ENCODE data around the gene GSN. TPM values are rescaled to one million over a fixed set of nuclear protein-coding genes. Genes with fewer than 3 reads are reported as not detected.

The GSN gene
- total RNA-seq, 4 donors from 2014 or later = 3,140 to 6,734 (median 4,294) TPM

DNA sequence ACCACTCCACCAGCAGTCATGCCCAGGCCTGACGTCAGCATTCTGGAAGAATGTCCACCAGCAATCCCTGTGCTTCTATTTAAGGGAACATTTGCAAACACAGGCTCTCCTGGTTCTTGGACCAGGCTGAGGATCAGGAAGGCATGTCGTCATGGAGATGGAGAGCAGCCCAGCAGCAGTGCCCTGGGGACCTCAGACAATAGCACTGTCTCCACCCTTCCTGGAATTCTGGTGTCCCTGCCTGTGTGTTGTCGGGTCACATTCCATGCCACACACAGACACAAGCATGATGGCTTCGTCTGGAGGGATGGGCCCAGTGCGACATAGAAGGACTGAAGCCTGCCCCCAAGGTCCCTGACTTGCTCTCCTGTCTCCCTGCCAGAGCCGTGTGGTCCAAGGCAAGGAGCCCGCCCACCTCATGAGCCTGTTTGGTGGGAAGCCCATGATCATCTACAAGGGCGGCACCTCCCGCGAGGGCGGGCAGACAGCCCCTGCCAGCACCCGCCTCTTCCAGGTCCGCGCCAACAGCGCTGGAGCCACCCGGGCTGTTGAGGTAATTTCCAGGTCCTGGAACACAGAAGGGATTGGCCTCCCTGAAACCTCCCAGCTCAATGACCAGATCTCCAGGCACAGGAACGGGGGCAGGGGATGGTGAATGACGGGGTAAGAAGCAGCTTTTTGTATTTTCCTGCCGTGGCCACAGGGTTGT, 58.3 kb downstream of the GSN start:
- DNase-seq (ENCODE audit: low spot score) = no peak
- TF ChIP-seq, protein P1, sequence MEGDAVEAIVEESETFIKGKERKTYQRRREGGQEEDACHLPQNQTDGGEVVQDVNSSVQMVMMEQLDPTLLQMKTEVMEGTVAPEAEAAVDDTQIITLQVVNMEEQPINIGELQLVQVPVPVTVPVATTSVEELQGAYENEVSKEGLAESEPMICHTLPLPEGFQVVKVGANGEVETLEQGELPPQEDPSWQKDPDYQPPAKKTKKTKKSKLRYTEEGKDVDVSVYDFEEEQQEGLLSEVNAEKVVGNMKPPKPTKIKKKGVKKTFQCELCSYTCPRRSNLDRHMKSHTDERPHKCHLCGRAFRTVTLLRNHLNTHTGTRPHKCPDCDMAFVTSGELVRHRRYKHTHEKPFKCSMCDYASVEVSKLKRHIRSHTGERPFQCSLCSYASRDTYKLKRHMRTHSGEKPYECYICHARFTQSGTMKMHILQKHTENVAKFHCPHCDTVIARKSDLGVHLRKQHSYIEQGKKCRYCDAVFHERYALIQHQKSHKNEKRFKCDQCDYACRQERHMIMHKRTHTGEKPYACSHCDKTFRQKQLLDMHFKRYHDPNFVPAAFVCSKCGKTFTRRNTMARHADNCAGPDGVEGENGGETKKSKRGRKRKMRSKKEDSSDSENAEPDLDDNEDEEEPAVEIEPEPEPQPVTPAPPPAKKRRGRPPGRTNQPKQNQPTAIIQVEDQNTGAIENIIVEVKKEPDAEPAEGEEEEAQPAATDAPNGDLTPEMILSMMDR (IDR thresholded peaks at IDR 0.05) = no peak
- peak; percentile 68 for ATAC-seq (ENCODE audit: low FRiP score)

DNA sequence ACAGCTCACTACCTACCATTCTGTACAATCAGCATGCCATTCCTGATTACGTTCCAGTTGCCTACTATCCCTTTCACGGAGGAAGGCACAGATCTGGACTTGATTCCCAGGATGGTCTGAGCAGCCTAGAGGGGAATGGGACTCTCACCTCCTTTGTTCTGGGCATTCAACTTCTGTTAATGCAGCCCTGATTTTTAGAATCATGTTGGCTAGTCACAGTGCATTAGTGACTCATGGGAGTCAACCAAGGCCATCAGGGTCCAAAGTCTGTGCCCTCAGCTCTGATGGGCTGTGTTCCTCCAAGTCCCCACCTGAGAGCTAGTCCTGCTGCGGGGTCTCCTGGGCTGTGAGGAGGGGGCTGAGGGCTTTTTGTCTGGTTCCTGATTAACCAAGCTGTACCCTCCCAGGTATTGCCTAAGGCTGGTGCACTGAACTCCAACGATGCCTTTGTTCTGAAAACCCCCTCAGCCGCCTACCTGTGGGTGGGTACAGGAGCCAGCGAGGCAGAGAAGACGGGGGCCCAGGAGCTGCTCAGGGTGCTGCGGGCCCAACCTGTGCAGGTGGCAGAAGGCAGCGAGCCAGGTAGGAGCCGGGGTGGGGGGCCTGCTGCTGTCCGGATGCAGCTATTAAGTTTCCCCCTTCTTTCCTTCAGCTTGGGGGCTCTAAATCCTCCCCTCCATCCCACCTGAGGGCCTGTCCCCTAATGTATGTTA, 59.1 kb downstream of the GSN start:
- TF ChIP-seq, protein P1 (IDR thresholded peaks at IDR 0.05) = no peak
- no peak for ATAC-seq (ENCODE audit: low FRiP score)
- DNase-seq (ENCODE audit: low spot score) = no peak

DNA sequence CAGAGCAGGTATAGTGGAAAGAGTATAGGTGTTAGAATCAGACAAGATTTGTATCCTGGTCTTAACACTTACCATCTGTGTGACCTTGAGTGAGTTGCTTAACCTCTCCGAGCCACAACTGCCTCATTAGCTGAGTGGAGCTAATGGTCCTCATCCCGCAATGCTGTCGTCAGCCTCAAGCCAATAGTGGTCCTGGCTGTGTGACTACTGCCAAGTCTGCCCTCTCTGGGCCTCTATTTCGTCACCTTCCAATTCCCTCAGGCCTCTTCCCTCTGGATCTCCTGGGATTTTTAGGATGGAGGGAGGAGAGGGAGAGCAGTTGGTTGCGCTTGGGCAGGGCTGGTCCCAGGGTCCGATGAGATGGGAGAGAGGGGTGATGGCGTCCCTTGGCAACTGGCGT, 60.5 kb downstream of the GSN start:
- no peak for ATAC-seq (ENCODE audit: low FRiP score)
- no peak for DNase-seq (ENCODE audit: low spot score)
- TF ChIP-seq, protein P1 (IDR thresholded peaks at IDR 0.05) = no peak

DNA sequence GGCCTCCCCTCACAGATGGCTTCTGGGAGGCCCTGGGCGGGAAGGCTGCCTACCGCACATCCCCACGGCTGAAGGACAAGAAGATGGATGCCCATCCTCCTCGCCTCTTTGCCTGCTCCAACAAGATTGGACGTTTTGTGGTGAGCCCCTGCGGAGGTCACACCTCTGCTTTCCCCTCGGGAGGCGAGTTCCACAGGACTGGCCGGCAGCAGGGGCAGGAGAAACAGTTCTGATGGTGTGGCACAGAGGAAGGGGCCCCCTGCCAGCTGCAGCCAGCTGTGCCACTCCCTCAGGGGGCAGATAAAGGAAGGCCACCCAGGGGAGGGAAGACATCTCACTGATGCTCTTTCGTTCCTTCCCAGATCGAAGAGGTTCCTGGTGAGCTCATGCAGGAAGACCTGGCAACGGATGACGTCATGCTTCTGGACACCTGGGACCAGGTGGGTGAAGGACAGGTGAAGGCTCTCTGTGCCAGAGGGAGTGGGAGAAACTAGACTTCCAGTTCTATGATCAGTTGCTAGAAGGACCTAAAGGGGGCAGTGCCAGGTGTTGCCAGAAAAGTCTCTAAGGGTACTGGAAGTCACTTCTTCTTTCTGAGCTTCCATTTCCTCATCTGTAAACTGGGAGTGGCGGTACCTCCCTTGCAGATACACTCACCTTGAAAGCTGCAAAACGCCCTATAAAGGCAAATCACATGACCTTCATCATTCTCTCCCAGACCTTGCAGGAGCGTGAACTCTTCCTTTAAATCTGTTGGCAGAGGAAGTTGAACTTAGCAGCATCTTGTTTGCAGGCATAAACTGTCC, 61.1 kb downstream of the GSN start:
- DNase-seq (ENCODE audit: low spot score) (no peak), ATAC-seq (ENCODE audit: low FRiP score) (no peak)
- TF ChIP-seq, protein P1 (IDR thresholded peaks at IDR 0.05) = no peak

DNA sequence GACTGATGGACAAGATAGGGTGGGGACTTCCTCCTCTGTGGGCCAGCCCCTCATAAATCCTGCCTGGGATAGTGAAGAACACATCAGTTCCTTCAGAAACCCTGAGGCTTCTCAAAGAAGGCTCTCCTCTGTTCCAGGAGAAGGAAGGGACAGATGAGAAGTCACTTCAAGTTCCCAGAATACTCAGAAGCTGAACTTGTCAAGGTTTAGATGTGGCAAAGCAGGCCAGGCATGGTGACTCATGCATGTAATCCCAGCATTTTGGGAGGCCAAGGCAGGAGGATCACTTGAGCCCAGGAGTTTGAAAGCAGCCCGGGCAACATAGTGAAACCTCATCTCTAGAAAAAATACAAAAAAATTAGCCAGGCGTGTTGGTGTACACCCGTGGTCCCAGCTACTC, 63.6 kb downstream of the GSN start:
- ATAC-seq (ENCODE audit: low FRiP score) (no peak), DNase-seq (ENCODE audit: low spot score) (no peak)
- TF ChIP-seq, protein P1 (IDR thresholded peaks at IDR 0.05) = no peak

DNA sequence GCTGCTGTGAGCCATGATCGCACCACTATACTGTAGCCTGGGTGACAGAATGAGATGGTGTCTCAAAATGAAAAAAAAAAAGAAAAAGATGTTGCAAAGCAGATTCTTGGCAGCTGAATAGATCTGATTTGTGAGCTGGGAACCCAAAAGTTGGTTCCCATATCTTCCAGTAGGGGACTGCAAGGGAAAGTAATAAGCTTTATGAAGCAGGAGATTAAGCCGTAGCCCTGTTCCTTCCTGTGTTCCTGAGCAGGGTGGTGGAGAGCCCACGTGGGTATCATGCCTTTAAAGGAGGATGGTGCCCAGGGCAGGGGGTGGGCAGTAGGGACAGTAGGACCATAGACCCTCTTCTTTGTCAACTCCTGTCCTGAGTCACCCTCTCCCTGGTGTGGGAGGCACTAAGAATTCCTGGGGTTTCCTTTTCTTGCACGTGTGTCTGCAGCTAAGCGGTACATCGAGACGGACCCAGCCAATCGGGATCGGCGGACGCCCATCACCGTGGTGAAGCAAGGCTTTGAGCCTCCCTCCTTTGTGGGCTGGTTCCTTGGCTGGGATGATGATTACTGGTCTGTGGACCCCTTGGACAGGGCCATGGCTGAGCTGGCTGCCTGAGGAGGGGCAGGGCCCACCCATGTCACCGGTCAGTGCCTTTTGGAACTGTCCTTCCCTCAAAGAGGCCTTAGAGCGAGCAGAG, 64.2 kb downstream of the GSN start:
- no peak for DNase-seq (ENCODE audit: low spot score)
- ATAC-seq (ENCODE audit: low FRiP score) = no peak
- TF ChIP-seq, protein P1 (IDR thresholded peaks at IDR 0.05) = peak in 1 of 3 donors; percentile 20
